ENCODE data around the gene SLC6A5.
A peak's percentile ranks its signal among the peaks of the same experiment; 100 is the strongest.

The SLC6A5 gene

GRCh38 chr11:20597154-20597679 is 2.2 kb upstream of the SLC6A5 start:
- no peak for DNase-seq

- DNase-seq: no peak
Measured at GRCh38 chr11:20597680-20598484, 1.5 kb upstream of the SLC6A5 start.

- DNase-seq: no peak
Measured at GRCh38 chr11:20598492-20598891, 916 bp upstream of the SLC6A5 start.

DNA sequence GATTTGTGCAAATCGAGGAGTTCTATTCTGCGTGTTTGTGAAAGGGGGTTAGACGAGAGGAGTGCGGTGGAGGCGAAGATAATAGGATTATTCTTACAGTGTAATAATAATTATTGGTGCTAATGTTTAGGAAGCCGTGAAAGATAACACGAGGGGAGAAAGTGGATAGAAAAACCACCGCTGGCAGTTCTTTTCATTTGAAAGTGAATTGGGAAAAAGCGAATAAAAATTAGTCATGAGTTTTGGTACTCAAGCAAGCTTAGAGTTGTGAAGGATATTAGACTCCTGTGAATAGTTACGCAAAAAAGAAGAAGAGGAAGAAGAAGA is 575 bp downstream of the SLC6A5 start:
- no peak for DNase-seq

GRCh38 chr11:20600551-20600950 is 1.1 kb downstream of the SLC6A5 start:
- DNase-seq: no peak

GRCh38 chr11:20601221-20601914 is 2.0 kb downstream of the SLC6A5 start:
- no peak for DNase-seq

DNA sequence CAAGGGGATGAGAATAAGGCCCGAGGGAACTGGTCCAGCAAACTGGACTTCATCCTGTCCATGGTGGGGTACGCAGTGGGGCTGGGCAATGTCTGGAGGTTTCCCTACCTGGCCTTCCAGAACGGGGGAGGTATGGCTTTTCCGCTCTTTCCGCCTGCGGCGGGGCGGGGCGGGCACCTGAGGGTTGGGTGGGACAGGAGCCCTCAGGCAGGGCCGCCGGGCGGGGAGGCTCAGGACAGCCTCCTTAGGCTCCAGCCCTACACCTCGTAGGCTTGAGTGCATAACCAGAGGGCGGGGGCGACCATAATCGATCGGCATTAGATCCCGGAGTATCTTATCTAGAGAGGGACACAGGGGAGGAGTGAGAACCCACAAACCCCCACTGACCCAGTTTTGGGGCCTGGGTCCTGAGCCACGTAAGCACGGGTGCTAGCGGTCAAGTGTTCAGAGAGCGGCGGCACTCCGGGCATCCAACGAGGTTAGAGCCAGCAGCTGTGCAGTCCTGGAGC is 4.9 kb downstream of the SLC6A5 start:
- no peak for DNase-seq

- no peak for DNase-seq
Measured at GRCh38 chr11:20604864-20605601, 5.6 kb downstream of the SLC6A5 start.

DNA sequence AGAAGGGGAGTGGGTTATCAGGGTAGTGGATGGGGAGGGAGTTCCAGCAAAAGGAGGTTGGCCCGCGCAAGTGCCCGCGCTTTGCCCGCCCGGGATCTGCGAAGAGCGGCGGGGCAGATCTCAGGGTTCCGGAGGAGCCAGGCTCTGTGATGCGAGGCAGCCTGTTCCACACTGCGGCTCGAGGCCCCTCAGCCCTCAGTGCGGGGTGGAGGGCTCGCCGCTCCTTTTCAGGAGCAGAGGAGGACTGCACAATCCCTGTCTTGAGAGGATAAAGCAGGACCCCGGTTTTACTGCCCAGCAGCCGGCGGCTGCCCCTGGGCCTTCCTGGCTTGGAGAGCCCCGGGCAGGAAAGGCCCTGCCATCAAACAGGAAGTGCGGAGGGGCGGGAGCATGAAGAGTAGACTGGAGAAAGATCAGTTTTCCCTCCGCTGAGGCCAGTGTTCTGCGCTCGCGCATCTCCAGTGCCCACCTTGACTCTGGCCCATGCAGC is 6.2 kb downstream of the SLC6A5 start:
- DNase-seq: no peak

- DNase-seq: no peak
Measured at GRCh38 chr11:20608934-20609333, 9.5 kb downstream of the SLC6A5 start.

- peak; percentile 59 to 67 for DNase-seq
Measured at GRCh38 chr11:20609727-20610707, 10.6 kb downstream of the SLC6A5 start.

DNA sequence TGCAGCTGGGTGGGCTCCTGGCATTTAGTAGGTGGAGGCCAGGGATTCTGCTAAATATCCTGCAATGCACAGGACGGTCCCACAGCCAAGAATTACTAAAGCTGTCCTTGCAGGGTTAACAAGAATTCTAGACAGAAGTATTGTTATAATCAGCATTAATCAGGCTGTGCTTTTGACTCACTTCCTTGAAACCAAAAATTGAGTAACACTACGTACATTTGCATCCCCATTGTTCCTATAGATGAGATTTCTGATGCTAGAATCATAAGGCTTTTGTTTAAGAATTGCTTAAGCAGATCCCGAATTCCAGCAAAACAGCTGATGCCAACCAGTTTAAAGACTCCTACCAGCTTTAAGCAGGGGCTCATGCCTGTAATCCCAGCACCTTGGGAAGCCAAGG is 11.4 kb downstream of the SLC6A5 start:
- no peak for DNase-seq

- no peak for DNase-seq
Measured at GRCh38 chr11:20611445-20611844, 12.0 kb downstream of the SLC6A5 start.

GRCh38 chr11:20611892-20612291 is 12.5 kb downstream of the SLC6A5 start:
- DNase-seq: no peak

DNA sequence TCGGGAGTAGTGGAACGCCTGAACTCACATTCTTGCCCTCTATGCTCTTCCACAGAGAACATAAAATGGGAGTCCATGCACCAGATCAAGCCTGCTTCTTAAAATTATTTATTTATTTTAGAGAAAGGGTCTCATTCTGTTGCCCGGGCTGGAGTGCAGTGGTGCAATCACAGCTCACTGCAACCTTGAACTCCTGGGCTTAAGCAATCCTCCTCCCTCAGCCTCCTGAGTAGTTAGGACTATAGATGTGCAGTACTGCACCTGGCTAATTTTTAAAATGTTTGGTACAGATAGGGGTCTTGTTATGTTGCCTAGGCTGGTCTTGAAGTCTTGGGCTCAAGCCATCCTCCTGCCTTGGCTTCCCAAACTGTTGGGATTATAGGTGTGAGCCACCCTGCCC is 13.0 kb downstream of the SLC6A5 start:
- DNase-seq: no peak

- DNase-seq: no peak
Measured at GRCh38 chr11:20616920-20617319, 17.5 kb downstream of the SLC6A5 start.

- DNase-seq: no peak
Measured at GRCh38 chr11:20617346-20618005, 18.1 kb downstream of the SLC6A5 start.

- DNase-seq: no peak
Measured at GRCh38 chr11:20618083-20618482, 18.7 kb downstream of the SLC6A5 start.

DNA sequence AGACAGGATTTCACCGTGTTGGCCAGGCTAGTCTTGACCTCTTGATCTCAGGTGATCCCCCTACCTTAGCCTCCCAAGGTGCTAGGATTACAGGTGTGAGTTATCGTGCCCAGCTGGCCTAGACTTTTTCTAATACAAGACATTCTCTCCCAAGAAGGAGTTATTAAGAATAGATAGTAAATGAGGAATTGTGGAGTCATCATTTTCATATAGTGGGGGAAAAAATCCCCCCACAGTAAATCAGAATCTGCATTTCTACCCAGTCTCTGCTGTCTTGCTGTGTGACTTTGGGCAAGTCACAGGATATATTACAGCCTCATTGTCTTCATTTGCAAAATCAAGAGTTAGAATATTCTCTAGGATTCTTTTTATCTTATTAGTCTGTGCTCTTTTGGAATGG is 21.6 kb downstream of the SLC6A5 start:
- DNase-seq: no peak

DNA sequence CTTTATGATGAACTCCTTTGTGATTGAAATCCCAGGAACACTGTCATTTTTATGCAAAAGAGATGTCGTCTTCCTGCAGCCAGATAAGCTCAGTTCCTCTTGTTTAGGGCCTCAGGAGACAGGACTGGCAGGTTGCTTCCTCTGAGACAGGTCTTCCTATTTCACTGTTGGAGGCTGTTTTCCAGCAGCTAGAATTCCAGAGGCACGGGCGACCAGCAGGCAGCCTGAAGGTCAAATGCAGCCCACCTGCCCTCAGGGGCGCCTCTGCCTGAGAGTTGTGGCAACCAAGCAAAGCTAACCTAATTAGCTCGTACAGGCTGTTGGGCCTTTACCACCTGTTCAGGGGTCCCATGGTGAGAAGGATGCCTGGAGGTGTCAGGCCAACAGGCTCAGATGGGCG is 22.3 kb downstream of the SLC6A5 start:
- no peak for DNase-seq

DNA sequence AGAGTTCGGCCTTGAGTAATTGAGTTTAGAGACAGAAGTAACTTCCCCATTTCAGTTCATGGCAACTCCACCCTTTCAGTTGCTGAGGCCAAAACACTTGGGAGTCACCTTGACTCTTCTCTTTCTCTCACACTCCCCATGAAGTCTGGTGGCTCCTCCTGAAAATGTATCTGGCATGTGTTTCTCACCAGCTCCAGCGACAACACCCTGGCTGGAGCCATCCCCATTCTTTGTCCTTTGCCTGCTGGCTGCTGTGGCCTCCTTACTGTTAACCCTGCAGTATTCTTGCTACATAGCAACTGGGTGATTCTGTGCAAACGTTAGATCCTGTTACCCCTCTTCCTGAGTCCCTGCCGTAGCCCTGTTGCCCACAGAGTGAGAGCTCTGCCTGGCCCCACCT is 23.8 kb downstream of the SLC6A5 start:
- no peak for DNase-seq
